ENCODE results near the gene CENPP.

CENPP gene

GRCh38 chr9:92499701-92500100, 173.9 kb downstream of the CENPP start:
- in situ Hi-C loops (cut with HindIII; ENCODE audit: low sequenced_read_pairs), result loop anchor here (25.0 kb wide), 1 partner anchor 112 kb away; no protein-coding TSS in a partner anchor

GRCh38 chr9:92500725-92501124, 175.0 kb downstream of the CENPP start:
- in situ Hi-C loops (cut with HindIII; ENCODE audit: low sequenced_read_pairs), result no loop called here

- in situ Hi-C loops (cut with HindIII; ENCODE audit: low sequenced_read_pairs), result no loop called here
Measured at GRCh38 chr9:92501671-92502393, 176.1 kb downstream of the CENPP start.

GRCh38 chr9:92503156-92503555, 177.4 kb downstream of the CENPP start:
- in situ Hi-C loops (cut with HindIII; ENCODE audit: low sequenced_read_pairs), result no loop called here

GRCh38 chr9:92504881-92505280, 179.1 kb downstream of the CENPP start:
- in situ Hi-C loops (cut with HindIII; ENCODE audit: low sequenced_read_pairs), result no loop called here

- in situ Hi-C loops (cut with HindIII; ENCODE audit: low sequenced_read_pairs), result no loop called here
Measured at GRCh38 chr9:92506184-92506857, 180.6 kb downstream of the CENPP start.

- in situ Hi-C loops (cut with HindIII; ENCODE audit: low sequenced_read_pairs), result no loop called here
Measured at GRCh38 chr9:92507005-92507404, 181.3 kb downstream of the CENPP start.

GRCh38 chr9:92507496-92507895, 181.7 kb downstream of the CENPP start:
- in situ Hi-C loops (cut with HindIII; ENCODE audit: low sequenced_read_pairs), result no loop called here

- in situ Hi-C loops (cut with HindIII; ENCODE audit: low sequenced_read_pairs), result no loop called here
Measured at GRCh38 chr9:92508018-92508820, 182.5 kb downstream of the CENPP start.

- in situ Hi-C loops (cut with HindIII; ENCODE audit: low sequenced_read_pairs), result no loop called here
Measured at GRCh38 chr9:92509050-92509449, 183.3 kb downstream of the CENPP start.

GRCh38 chr9:92510747-92511146, 185.0 kb downstream of the CENPP start:
- in situ Hi-C loops (cut with HindIII; ENCODE audit: low sequenced_read_pairs), result no loop called here

- in situ Hi-C loops (cut with HindIII; ENCODE audit: low sequenced_read_pairs), result no loop called here
Measured at GRCh38 chr9:92512622-92513021, 186.9 kb downstream of the CENPP start.

GRCh38 chr9:92513349-92513748, 187.6 kb downstream of the CENPP start:
- in situ Hi-C loops (cut with HindIII; ENCODE audit: low sequenced_read_pairs), result no loop called here

- in situ Hi-C loops (cut with HindIII; ENCODE audit: low sequenced_read_pairs), result no loop called here
Measured at GRCh38 chr9:92514635-92515034, 188.9 kb downstream of the CENPP start.

- in situ Hi-C loops (cut with HindIII; ENCODE audit: low sequenced_read_pairs), result no loop called here
Measured at GRCh38 chr9:92516521-92516920, 190.8 kb downstream of the CENPP start.

- in situ Hi-C loops (cut with HindIII; ENCODE audit: low sequenced_read_pairs), result no loop called here
Measured at GRCh38 chr9:92517046-92517445, 191.3 kb downstream of the CENPP start.

- in situ Hi-C loops (cut with HindIII; ENCODE audit: low sequenced_read_pairs), result no loop called here
Measured at GRCh38 chr9:92518199-92518598, 192.4 kb downstream of the CENPP start.

- in situ Hi-C loops (cut with HindIII; ENCODE audit: low sequenced_read_pairs), result no loop called here
Measured at GRCh38 chr9:92520837-92521236, 195.1 kb downstream of the CENPP start.

GRCh38 chr9:92522983-92523970, 197.5 kb downstream of the CENPP start:
- in situ Hi-C loops (cut with HindIII; ENCODE audit: low sequenced_read_pairs), result no loop called here

- in situ Hi-C loops (cut with HindIII; ENCODE audit: low sequenced_read_pairs), result loop anchor here (5.0 kb wide), 1 partner anchor 52 kb away; no protein-coding TSS in a partner anchor
Measured at GRCh38 chr9:92524881-92525280, 199.1 kb downstream of the CENPP start.

Measured in endothelial cell of hepatic sinusoid (primary cell).